ENCODE measurements around the gene BICD1.

DNA sequence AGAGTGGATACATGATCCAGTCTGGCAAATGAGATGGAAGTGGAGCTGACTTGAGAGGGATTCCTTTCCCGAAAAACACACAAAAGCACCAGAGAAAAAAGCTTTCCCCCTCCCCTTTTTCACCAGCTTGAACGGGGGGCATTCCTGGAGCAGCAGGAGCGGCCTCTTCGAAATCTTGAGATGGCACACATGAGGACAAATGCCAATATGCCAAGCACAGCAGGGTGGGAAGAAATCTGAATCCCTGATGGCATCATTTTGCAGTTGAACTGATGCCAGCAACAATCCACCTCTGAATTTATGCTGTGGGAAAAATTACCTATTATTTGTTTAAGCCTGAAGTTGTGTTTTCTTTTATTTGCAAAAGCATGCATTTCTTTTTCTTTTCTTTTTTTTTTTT is 29.7 kb upstream of the BICD1 start:
- no peak for TF ChIP-seq POLR2A (IDR thresholded peaks at IDR 0.05; ENCODE audit: low read depth, low read length)
- TF ChIP-seq, protein P1, sequence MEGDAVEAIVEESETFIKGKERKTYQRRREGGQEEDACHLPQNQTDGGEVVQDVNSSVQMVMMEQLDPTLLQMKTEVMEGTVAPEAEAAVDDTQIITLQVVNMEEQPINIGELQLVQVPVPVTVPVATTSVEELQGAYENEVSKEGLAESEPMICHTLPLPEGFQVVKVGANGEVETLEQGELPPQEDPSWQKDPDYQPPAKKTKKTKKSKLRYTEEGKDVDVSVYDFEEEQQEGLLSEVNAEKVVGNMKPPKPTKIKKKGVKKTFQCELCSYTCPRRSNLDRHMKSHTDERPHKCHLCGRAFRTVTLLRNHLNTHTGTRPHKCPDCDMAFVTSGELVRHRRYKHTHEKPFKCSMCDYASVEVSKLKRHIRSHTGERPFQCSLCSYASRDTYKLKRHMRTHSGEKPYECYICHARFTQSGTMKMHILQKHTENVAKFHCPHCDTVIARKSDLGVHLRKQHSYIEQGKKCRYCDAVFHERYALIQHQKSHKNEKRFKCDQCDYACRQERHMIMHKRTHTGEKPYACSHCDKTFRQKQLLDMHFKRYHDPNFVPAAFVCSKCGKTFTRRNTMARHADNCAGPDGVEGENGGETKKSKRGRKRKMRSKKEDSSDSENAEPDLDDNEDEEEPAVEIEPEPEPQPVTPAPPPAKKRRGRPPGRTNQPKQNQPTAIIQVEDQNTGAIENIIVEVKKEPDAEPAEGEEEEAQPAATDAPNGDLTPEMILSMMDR (IDR thresholded peaks at IDR 0.05; ENCODE audit: extremely low read depth in 1 of 2, insufficient read depth in 1 of 2, low read depth in 1 of 2, low read length in 2 of 2): no peak
